Measurements from ENCODE around the gene ANKRD37. TPM values are rescaled to one million over a fixed set of nuclear protein-coding genes. Genes with fewer than 3 reads are reported as not detected.

The ANKRD37 gene
- total and polyA plus RNA-seq, 4 donors: 1.2 to 7.9 (median 3.4) TPM

DNA sequence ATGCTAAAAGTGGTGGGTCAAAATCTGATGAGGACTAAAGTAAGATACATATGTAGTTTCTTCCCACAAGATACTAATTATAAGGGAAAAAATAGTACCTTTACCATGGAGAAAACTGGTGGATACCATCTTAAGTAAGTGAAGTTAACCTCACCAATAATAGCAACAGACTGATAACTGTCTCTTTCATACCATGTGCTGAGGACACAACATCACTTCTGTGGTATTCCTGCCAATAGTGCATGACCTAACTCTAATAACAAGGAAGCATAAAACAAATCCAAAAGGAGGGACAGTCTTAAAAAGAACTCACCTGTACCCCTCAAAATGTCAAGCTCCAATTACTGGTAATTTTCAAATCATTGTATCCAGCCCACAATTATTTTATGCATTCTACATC is 20.3 kb downstream of the ANKRD37 start (continued):
- TF ChIP-seq, protein P1, sequence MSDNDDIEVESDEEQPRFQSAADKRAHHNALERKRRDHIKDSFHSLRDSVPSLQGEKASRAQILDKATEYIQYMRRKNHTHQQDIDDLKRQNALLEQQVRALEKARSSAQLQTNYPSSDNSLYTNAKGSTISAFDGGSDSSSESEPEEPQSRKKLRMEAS (IDR thresholded peaks at IDR 0.05): no peak
- TF ChIP-seq JUND (IDR thresholded peaks at IDR 0.05): no peak
- no peak for TF ChIP-seq HNF4G (IDR thresholded peaks at IDR 0.05)
- TF ChIP-seq FOXA2 (IDR thresholded peaks at IDR 0.05): no peak
- TF ChIP-seq RXRA (IDR thresholded peaks at IDR 0.05): no peak
- TF ChIP-seq YY1 (IDR thresholded peaks at IDR 0.05): no peak
- no peak for TF ChIP-seq FOXA1 (IDR thresholded peaks at IDR 0.05)

DNA sequence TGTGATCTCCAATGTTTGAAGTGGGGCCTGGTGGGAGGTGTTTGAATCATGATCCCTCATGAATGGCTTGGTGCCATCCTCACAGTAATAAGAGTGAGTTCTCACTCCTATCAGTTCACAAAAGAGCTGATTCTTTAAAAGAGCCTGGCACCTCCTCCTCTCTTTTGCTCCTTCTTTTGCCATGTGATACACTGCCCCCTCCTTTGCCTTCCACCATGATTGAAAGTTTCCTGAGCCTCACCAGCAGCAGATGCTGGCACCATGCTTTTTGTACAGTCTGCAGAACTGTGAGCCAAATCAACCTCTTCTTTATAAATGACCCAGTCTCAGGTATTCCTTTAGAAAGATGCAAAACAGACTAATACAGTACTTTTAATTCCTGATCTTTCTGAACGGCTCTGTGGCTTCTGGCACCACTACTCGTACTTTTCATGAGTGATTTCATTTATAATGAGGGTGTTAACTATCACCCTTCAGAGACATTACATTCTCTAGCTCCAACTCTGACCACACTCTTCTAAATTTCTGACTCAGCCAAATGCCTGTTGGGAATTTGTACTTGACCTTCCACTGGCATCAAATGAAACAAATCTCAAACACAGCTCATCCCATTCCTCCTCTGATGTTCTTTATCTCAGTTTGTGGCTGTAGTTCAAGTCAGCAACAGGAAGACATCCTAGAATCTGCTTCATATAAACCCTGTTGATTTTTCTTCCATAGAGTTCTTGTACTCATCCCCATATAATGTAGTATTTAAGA is 24.9 kb downstream of the ANKRD37 start:
- no peak for DNase-seq (ENCODE audit: low spot score)
- TF ChIP-seq YY1 (IDR thresholded peaks at IDR 0.05) (no peak), EGR1 (IDR thresholded peaks at IDR 0.05; ENCODE audit: low read depth in 2 of 2) (no peak), NR2F2 (IDR thresholded peaks at IDR 0.05) (no peak), FOXA1 (IDR thresholded peaks at IDR 0.05) (no peak), TAF1 (conservative IDR thresholded peaks at IDR 0.05) (no peak), SP1 (IDR thresholded peaks at IDR 0.05) (no peak), RXRA (IDR thresholded peaks at IDR 0.05) (no peak), FOXA2 (IDR thresholded peaks at IDR 0.05) (no peak), GABPA (IDR thresholded peaks at IDR 0.05 in 1 of 2, conservative IDR thresholded peaks at IDR 0.05 in 1 of 2) (no peak), RAD21 (IDR thresholded peaks at IDR 0.05) (no peak), HNF4G (IDR thresholded peaks at IDR 0.05) (no peak)
- TF ChIP-seq, protein P2, sequence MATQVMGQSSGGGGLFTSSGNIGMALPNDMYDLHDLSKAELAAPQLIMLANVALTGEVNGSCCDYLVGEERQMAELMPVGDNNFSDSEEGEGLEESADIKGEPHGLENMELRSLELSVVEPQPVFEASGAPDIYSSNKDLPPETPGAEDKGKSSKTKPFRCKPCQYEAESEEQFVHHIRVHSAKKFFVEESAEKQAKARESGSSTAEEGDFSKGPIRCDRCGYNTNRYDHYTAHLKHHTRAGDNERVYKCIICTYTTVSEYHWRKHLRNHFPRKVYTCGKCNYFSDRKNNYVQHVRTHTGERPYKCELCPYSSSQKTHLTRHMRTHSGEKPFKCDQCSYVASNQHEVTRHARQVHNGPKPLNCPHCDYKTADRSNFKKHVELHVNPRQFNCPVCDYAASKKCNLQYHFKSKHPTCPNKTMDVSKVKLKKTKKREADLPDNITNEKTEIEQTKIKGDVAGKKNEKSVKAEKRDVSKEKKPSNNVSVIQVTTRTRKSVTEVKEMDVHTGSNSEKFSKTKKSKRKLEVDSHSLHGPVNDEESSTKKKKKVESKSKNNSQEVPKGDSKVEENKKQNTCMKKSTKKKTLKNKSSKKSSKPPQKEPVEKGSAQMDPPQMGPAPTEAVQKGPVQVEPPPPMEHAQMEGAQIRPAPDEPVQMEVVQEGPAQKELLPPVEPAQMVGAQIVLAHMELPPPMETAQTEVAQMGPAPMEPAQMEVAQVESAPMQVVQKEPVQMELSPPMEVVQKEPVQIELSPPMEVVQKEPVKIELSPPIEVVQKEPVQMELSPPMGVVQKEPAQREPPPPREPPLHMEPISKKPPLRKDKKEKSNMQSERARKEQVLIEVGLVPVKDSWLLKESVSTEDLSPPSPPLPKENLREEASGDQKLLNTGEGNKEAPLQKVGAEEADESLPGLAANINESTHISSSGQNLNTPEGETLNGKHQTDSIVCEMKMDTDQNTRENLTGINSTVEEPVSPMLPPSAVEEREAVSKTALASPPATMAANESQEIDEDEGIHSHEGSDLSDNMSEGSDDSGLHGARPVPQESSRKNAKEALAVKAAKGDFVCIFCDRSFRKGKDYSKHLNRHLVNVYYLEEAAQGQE (IDR thresholded peaks at IDR 0.05): no peak
- TF ChIP-seq, protein P3, sequence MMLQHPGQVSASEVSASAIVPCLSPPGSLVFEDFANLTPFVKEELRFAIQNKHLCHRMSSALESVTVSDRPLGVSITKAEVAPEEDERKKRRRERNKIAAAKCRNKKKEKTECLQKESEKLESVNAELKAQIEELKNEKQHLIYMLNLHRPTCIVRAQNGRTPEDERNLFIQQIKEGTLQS (IDR thresholded peaks at IDR 0.05): no peak
- TF ChIP-seq, protein P1 (IDR thresholded peaks at IDR 0.05): no peak
- no peaks in the 10 kb centered on the region for H3K9me3 ChIP-seq (ENCODE audit: control insufficient read depth in 4 of 4, low read length in 3 of 4)
- H3K4me3 ChIP-seq (ENCODE audit: low read depth in 1 of 3, low read length in 3 of 3): no peak overlapping the region
- 86% methylated on average over 2 of the region's 2 CpGs for WGBS
- H3K27ac ChIP-seq (ENCODE audit: low read depth in 1 of 2, low read length in 2 of 2): no peak overlapping the region
- H3K4me1 ChIP-seq (ENCODE audit: control insufficient read depth in 4 of 4, insufficient read depth in 4 of 4, low read length in 3 of 4): peaks cover 2 to 21% (median 10%) of the 10 kb centered on the region in 4 donors
- no peaks in the 10 kb centered on the region for H3K27me3 ChIP-seq (ENCODE audit: control insufficient read depth in 4 of 4, insufficient read depth in 4 of 4, low read length in 3 of 4)
- no peak overlapping the region for H3K9ac ChIP-seq (ENCODE audit: low read depth in 1 of 2, low read length in 2 of 2)
- peaks cover 2 to 15% (median 11%) of the 10 kb centered on the region in 4 donors for H3K36me3 ChIP-seq (ENCODE audit: control insufficient read depth in 4 of 4, insufficient read depth in 3 of 4, low read depth in 1 of 4, low read length in 3 of 4)

DNA sequence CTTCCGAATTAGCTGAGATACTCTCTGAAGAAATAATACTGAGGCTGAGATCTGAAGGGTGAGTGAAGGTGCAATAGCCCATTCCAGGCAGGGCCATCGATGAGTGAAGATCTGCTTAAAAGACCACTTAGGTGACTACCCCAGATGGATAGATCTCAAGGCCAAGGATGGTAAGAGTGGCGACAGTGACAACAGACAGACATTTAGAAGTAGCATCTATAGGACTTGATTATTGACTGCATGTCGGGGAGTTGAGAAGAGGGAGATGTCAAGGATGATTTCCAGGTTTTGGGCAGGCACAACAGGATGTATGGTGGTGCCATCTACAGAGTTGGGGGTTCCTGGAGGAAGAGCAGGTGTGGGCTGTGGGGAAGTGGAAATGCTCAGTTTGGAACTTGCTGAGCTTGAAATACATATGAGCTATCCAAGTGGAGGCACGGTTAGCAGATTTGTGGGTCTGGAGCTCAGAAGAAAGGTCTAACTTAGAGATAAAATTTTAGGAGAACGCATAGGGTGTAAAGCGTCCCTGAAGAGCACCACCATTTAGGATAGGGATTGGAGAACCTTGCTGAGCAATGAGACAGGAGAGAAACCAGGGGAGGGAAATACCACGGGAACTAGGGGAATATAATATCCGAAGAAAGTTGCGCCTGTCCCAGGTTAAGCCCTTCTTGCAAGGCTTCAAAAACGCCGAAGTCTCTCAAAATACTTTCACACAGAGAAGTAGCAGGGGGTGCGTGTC is 28.4 kb downstream of the ANKRD37 start:
- Histone ChIP-seq H3K36me3 (ENCODE audit: control insufficient read depth in 4 of 4, insufficient read depth in 3 of 4, low read depth in 1 of 4, low read length in 3 of 4) (peaks cover 0 to 4% (median 0%) of the 10 kb centered on the region in 4 donors), H3K27me3 (ENCODE audit: control insufficient read depth in 4 of 4, insufficient read depth in 4 of 4, low read length in 3 of 4) (no peaks in the 10 kb centered on the region), H3K4me3 (ENCODE audit: low read depth in 1 of 3, low read length in 3 of 3) (peak overlapping the region; percentile 61 to 81 (median 72)), H3K9me3 (ENCODE audit: control insufficient read depth in 4 of 4, low read length in 3 of 4) (no peaks in the 10 kb centered on the region), H3K9ac (ENCODE audit: low read depth in 1 of 2, low read length in 2 of 2) (peak overlapping the region; percentile 93 to 99), H3K27ac (ENCODE audit: low read depth in 1 of 2, low read length in 2 of 2) (peak overlapping the region; percentile 98), H3K4me1 (ENCODE audit: control insufficient read depth in 4 of 4, insufficient read depth in 4 of 4, low read length in 3 of 4) (peaks cover 2 to 21% (median 10%) of the 10 kb centered on the region in 4 donors)
- TF ChIP-seq HNF4G (IDR thresholded peaks at IDR 0.05) (no peak), RAD21 (IDR thresholded peaks at IDR 0.05) (peak in 1 of 2 donors; percentile 5)
- 18% methylated on average over 13 of the region's 13 CpGs for WGBS
- DNase-seq (ENCODE audit: low spot score): peak; percentile 35
